Activated CD8-positive, alpha-beta memory T cell treated with anti-CD3 and anti-CD28 coated beads, Interleukin-2, amount 50 U/mL, for 24 hours (primary cell): ENCODE data around the gene LRP6.
"Not testable (repeated sequence)": the region's sequence is repeated elsewhere in the genome, so short reads cannot be mapped to it uniquely, and the experiment has no call there.

Source experiments
- DNase-seq: peaks from one replicate; pipeline ENCODE4 v3.0.0-alpha.2; 2020; ENCODE audit errors: extremely low read depth

Gene LRP6

DNA sequence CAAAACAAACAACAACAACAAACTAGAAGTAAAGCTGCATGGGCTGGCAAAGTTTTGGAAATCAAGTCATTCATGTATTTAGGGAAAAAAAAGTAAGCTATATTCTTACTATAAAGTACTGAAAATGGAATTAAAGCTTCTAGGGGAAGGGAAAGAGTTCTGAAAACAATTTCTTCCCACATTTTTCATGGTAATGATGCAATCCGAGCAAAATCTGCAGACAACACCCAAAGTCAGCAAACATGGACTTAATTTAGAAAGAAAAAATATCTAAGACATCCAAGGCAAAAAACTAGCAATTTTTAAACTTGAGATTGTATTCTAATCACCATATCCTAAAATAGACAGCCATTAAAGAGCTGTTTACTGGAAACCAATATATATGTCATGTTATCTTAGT is 86.3 kb downstream of the LRP6 start:
- DNase-seq = no peak

DNA sequence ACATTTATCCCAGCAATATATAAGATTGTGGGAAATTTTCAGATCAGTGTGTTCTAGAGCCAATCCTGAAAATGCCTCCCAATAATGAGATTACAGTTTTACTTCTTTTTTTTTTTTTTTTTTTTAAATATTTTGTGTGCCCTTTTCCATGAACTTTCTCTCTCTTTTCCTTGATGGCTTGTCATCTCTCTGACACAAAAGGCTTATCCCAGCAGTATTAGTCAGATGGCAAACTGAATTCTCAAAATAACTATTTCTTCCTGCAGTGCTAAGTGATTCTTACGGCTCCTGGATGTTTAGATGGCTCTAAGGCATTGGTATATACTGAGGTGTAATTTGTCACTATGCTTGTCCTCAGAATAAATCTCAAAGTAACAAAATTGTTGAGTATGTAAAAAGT is 86.7 kb downstream of the LRP6 start:
- DNase-seq = no peak

DNA sequence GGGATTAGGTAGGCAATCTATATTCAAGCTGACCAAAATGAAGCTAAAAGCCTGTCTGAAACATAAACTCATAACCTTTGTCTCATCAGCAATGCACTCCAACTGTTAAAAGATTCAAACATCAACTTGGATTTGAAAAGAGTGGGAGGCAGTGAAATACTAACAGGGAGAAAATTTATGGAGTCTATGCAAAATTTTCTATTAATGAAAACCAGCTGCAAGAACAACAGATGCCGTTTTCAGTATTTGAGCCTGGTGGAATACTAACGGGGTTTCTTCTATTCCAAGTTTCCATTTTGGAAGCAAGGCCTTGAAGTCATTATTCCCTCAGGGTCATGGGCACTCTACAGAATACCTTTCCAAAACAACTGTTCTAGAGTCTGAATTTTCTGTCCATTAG is 88.3 kb downstream of the LRP6 start:
- no peak for DNase-seq

GRCh38 chr12:12176402-12176801 is 90.4 kb downstream of the LRP6 start:
- DNase-seq = no peak

GRCh38 chr12:12171991-12172511 is 94.8 kb downstream of the LRP6 start:
- no peak for DNase-seq

- DNase-seq = no peak
Measured at GRCh38 chr12:12167847-12168246, 99.0 kb downstream of the LRP6 start.

DNA sequence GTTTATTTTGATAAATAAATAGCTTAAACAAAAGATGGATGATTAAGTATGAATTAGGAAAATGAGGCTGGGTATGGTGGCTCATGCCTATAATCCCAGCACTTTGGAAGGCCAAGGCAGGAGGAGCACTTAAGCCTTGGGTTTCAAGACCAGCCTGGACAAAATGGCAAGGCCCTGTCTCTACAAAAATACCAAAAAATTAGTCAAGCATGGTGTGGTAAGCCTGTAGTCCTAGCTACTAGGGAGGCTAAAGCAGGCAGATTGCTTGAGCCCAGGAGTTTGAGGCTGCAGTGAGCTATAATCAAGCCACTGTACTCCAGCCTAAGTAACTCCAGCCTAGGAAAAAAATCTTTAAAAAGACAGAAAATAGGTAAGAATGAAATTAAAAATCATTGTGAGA is 100.1 kb downstream of the LRP6 start:
- no peak for DNase-seq

DNA sequence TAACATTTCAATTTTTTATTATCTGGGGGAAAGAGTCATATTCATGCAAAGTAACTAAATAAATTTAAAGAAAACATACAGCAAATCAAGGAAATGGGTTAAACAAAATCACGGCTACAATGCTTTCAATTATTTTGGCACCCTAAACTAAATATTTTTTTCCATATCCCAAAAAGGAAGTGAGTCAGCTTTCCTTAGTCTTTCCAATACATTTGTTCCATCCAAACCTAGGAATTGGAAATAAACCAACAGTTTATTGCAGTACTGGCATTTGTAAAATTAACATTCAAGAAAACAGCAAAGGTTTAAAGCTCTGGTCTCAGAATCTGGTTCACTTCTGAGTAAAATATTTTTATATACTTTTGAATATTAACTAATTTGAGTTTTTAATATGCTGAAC is 106.9 kb downstream of the LRP6 start:
- DNase-seq = no peak

DNA sequence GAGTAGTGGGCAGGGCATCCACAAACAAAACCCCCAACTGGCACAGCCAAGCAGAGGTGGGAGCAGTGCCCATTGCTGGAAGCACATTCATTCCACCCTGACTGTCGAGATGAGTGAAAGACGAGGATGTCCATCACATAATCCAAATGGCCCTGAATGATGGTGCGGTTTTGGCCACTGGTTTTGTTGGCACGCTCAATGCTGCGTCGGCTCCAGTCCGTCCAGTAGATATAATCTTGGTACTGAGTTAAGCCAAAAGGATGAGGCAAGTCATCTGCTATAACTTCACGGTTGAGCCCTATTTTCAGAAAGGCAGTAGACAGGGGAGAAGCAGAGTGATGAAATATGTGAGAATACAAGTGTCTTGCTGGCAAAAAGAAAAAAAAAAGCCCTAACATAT is 108.0 kb downstream of the LRP6 start:
- DNase-seq = no peak

- no peak for DNase-seq
Measured at GRCh38 chr12:12157424-12157823, 109.4 kb downstream of the LRP6 start.

GRCh38 chr12:12156828-12157227 is 110.0 kb downstream of the LRP6 start:
- no peak for DNase-seq

GRCh38 chr12:12156116-12156515 is 110.7 kb downstream of the LRP6 start:
- no peak for DNase-seq

DNA sequence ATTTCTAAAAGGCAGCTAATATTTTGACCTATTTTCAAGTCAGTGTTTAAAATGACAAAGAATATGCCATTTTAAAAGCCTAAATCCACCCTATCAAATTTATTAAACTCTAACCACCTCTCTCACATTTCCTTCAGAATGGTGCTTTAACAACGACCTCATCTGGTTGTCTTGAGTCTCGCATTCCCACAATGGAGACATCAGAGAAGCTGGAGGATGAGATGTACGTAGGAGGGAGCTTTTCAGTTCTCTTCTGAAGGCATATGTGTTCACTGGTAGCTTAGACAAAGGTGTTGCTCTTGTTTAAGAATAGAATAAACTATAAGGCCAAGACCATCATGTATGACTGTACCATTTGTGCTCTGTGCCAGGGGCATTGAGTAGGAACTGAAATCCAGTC is 113.2 kb downstream of the LRP6 start:
- DNase-seq = no peak

DNA sequence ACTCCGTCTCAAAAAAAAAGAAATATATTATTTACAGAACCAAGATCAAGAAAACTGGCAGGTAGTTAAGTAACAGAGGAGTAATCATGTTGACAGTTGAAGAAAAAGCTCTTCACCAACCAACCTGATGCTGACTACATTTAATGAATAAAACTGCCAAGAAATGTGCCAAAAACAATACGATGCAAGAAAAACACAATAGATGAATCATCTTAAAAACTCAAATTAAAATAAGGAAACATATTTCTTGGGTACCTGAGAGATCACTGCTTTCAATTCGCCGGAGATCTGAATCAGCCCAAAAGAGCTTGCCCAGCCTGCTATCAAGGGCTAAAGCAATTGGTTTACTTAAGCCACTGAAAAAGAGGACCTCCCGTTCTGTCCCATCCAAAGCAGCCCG is 119.7 kb downstream of the LRP6 start:
- DNase-seq = no peak

DNA sequence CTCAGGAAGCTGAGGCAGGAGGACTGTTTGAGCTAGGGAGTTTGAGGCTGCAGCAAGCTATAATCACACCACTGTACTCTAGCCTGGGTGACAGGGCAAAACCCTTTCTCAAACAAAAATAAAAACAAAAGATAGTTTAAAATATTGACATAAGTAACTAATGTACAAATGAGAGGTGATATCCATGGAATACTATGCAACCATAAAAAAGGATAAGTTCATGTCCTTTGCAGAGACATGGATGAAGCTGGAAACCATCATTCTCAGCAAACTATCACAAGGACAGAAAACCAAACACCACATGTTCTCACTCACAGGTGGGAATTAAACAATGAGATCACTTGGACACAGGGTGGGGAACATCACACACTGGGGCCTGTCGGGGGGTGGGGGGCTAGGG is 122.3 kb downstream of the LRP6 start:
- DNase-seq = not testable (repeated sequence)

DNA sequence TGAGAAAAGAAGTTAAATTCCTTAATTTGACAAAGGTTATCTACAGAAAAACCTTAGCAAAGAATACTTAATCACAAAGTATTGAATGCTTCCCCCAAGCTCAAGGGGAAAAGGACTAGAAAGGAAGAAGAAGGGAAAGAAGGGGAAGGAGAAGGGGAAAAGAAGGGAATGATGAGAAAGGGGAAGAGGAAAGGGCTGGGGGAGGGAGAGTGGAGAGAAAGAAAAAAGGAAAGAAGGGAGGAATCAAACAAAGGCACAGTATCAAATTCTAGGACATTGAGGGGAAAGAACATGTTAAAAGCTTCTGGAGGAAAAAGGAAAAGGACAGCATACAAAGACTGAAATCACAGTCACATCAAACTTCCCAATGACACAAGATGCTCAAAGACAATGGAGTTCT is 125.8 kb downstream of the LRP6 start:
- DNase-seq = no peak

- no peak for DNase-seq
Measured at GRCh38 chr12:12138203-12139154, 128.4 kb downstream of the LRP6 start.

GRCh38 chr12:12133785-12134184 is 133.1 kb downstream of the LRP6 start:
- DNase-seq = no peak

DNA sequence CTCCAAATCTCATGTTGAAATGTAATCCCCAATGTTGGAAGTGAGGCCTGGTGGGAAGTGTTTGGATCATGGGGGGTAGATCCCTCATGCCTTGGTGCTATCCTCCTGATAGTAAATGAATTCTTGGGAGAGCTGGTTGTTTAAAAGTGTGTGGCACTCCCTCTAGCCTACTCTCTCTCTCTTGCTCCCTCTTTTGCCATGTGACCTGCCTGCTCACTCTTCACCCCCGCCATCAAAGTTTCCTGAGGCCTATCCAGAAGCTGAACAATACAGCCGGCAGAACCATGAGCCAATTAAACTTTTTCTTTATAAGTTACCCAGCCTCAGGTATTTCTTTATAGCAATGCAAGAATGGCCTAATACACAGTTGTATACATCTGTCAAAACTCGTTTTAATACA is 133.6 kb downstream of the LRP6 start:
- DNase-seq = no peak

GRCh38 chr12:12128670-12129069 is 138.2 kb downstream of the LRP6 start:
- no peak for DNase-seq

GRCh38 chr12:12127304-12127703 is 139.5 kb downstream of the LRP6 start:
- no peak for DNase-seq

- no peak for DNase-seq
Measured at GRCh38 chr12:12126551-12126950, 140.3 kb downstream of the LRP6 start.

- DNase-seq = no peak
Measured at GRCh38 chr12:12123036-12123604, 143.7 kb downstream of the LRP6 start.
